ENCODE data around the gene HHIP. TPM values are rescaled to one million over a fixed set of nuclear protein-coding genes. Genes with fewer than 3 reads are reported as not detected.
A peak's percentile ranks its signal among the peaks of the same experiment; 100 is the strongest.

The HHIP gene
- total and polyA plus RNA-seq, 2 donors from 2014 or later = 0.85 to 2.5 TPM

GRCh38 chr4:144748814-144749555 lies 103.0 kb downstream of the HHIP start:
- TF ChIP-seq CTCF (IDR thresholded peaks at IDR 0.05; ENCODE audit: borderline replicate concordance, extremely low read depth, insufficient read depth) = no peak
- Histone ChIP-seq H3K9me3 (ENCODE audit: control insufficient read depth in 2 of 3, insufficient read depth in 1 of 3, low read length in 3 of 3) (no peaks in the 10 kb centered on the region), H3K27me3 (ENCODE audit: control insufficient read depth, insufficient read depth, low read length) (no peaks in the 10 kb centered on the region), H3K36me3 (ENCODE audit: control insufficient read depth in 2 of 3, insufficient read depth in 3 of 3, low read length in 3 of 3) (no peaks in the 10 kb centered on the region), H3K4me3 (ENCODE audit: low read length in 3 of 3) (no peak overlapping the region), H3K27ac (ENCODE audit: low read depth in 2 of 2, low read length in 2 of 2) (no peak overlapping the region), H3K4me1 (ENCODE audit: control insufficient read depth in 2 of 3, insufficient read depth in 2 of 3, low read depth in 1 of 3, low read length in 3 of 3) (no peaks in the 10 kb centered on the region), H3K9ac (ENCODE audit: low read length in 3 of 3) (no peak overlapping the region)
- intact Hi-C loops (cut with DNase I) = no loop called here
- FAIRE-seq (no peak), DNase-seq (no peak)

GRCh38 chr4:144750348-144750747 lies 104.4 kb downstream of the HHIP start:
- no peak for TF ChIP-seq CTCF (IDR thresholded peaks at IDR 0.05; ENCODE audit: borderline replicate concordance, extremely low read depth, insufficient read depth)

GRCh38 chr4:144754562-144755410 lies 108.8 kb downstream of the HHIP start:
- H3K36me3 ChIP-seq (ENCODE audit: control insufficient read depth in 2 of 3, insufficient read depth in 3 of 3, low read length in 3 of 3) = no peaks in the 10 kb centered on the region
- H3K4me3 ChIP-seq (ENCODE audit: low read length in 3 of 3) = no peak overlapping the region
- H3K9ac ChIP-seq (ENCODE audit: low read length in 3 of 3) = no peak overlapping the region
- H3K27me3 ChIP-seq (ENCODE audit: control insufficient read depth, insufficient read depth, low read length) = no peaks in the 10 kb centered on the region
- peak in 1 of 5 donors; percentile 4 for DNase-seq
- no peak overlapping the region for H3K27ac ChIP-seq (ENCODE audit: low read depth in 2 of 2, low read length in 2 of 2)
- intact Hi-C loops (cut with DNase I) = no loop called here
- no peaks in the 10 kb centered on the region for H3K4me1 ChIP-seq (ENCODE audit: control insufficient read depth in 2 of 3, insufficient read depth in 2 of 3, low read depth in 1 of 3, low read length in 3 of 3)
- H3K9me3 ChIP-seq (ENCODE audit: control insufficient read depth in 2 of 3, insufficient read depth in 1 of 3, low read length in 3 of 3) = no peaks in the 10 kb centered on the region
- TF ChIP-seq CTCF (IDR thresholded peaks at IDR 0.05; ENCODE audit: borderline replicate concordance, extremely low read depth, insufficient read depth) = peak; percentile 30
- no peak for FAIRE-seq

More at GRCh38 chr4:144750348-144750747, 104.4 kb downstream of the HHIP start:
- Histone ChIP-seq H3K27ac (ENCODE audit: low read depth in 2 of 2, low read length in 2 of 2) (no peak overlapping the region), H3K4me1 (ENCODE audit: control insufficient read depth in 2 of 3, insufficient read depth in 2 of 3, low read depth in 1 of 3, low read length in 3 of 3) (no peaks in the 10 kb centered on the region), H3K4me3 (ENCODE audit: low read length in 3 of 3) (no peak overlapping the region), H3K9ac (ENCODE audit: low read length in 3 of 3) (no peak overlapping the region), H3K9me3 (ENCODE audit: control insufficient read depth in 2 of 3, insufficient read depth in 1 of 3, low read length in 3 of 3) (no peaks in the 10 kb centered on the region), H3K36me3 (ENCODE audit: control insufficient read depth in 2 of 3, insufficient read depth in 3 of 3, low read length in 3 of 3) (no peaks in the 10 kb centered on the region), H3K27me3 (ENCODE audit: control insufficient read depth, insufficient read depth, low read length) (no peaks in the 10 kb centered on the region)
- intact Hi-C loops (cut with DNase I) = no loop called here
- no peak for FAIRE-seq
- DNase-seq = no peak

All from kidney (tissue), 14 donors.